Measurements from ENCODE around the gene CBLB.
A peak's percentile ranks its signal among the peaks of the same experiment; 100 is the strongest.

The CBLB gene

GRCh38 chr3:105845488-105845887, 23.3 kb downstream of the CBLB start:
- peak; percentile 89 for DNase-seq

DNA sequence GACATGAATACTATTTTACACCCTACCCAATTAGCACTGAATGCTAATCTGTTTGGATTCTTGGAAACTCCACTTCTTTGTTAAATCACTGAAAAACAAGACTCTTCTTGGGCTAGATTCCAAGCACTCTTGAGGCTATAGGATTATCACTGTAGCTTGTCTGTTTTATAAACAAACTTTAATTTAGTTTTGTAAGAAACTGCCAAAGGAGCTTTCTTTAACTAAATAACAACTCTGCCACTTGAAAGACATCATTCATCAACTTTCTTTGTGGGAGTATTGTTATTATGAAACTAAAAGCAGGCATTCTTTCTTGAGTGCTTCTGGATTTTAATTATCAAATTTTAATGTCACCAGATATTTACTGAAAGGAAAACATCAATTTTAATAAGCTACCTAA, 24.1 kb downstream of the CBLB start:
- peak; percentile 26 for DNase-seq

DNA sequence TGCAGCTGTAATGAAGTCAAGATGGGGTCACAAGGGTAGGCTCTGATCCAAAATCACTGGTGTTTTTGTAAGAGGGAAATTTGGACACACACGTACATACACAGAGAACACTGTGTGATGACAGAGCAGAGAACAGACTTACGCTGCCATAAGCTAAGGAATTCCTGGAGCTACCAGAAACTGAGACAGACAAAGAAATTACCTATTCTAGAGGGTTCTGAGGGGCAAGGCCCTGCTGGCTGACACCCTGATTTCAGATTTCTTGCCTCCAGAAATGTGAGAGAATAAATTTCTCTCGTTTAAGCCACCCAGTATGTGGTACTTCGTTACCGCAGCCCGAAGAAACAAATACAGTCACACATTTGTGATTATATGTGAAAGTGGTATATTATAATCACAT, 24.8 kb downstream of the CBLB start:
- DNase-seq: peak; percentile 21

- peak; percentile 55 for DNase-seq
Observed at GRCh38 chr3:105842943-105843342, 25.9 kb downstream of the CBLB start.

GRCh38 chr3:105842449-105842848, 26.4 kb downstream of the CBLB start:
- DNase-seq: peak; percentile 8

DNA sequence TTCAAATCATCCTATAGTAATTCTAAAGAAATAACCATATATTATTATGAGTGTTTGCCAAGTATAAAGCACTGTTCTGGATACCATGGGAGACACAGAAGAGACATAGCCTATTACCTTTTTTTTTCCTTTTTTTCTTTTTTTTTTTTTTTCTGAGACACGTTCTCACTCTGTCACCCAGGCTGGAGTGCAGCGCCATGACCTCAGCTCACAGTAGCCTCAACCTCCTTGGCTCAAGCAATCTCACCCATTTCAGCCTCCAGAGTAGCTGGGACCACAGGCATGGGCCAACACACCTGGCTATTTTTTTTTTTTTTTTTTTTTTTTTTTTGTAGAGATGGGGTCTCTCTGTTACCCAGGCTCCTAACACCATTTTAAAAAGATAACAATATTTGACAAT, 30.9 kb downstream of the CBLB start:
- DNase-seq: no peak

DNA sequence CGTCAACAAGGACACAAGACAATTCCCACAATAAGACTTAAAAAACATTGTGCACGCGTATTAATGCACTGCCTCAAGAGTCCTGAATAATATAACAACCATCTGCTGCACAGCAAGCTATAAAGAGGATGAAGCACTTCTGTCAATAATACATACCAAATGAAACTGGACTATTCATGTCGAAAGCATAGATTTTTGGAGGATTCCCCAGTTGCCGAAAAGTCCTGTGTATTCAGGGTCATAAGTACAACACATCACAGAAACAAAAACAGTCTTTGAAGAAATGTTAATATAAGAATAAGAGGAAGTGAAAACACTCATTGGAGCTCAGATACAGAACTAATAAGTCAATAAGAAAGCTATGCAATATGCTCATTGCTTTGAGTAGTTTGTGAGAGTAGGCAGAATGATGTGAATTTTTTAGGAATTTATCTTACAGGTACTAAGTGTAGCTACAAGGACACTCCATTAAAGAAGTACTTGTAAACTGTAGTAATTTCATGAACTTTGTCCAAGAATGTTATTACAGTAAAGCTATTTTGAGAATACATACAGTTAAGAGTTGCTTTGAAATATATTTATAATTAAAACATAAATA, 31.6 kb downstream of the CBLB start:
- DNase-seq: peak; percentile 3

DNA sequence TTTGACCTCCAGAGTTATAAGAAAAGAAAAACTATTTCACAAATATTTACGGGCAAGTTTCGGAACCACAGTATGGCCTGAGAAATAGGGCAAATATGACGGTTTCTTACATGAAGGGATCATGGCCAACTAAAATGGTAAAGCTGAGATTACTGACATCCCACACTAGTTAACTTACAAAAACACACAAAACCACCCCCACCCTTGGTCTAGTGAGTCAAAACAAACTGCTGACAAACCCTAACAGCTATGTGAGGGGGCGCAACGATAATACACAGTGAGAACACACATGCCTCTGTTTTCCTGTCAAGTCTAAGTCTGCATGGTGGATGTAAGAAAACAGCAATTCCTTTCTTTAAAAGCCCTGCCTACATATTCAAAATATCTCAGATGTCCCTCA, 32.3 kb downstream of the CBLB start:
- DNase-seq: no peak

DNA sequence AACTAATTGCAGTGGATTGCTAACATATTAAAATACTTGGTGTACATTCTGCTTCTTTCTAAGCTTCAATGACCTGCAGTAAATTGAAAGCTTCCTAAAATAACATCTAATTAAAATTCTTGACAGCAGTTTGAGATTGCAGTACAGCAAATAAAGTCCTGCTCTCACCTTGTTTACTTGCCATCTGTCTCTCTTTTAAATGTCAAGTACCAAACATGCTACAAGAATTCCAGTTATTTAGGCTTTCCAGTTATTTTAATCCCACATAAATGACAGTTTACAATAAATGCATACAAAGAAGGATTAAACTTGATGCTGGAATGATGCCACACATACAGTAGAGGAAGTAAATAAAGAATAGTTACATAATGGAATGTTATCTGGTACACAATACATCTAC, 33.2 kb downstream of the CBLB start:
- peak; percentile 67 for DNase-seq

GRCh38 chr3:105834768-105835167, 34.0 kb downstream of the CBLB start:
- no peak for DNase-seq

DNA sequence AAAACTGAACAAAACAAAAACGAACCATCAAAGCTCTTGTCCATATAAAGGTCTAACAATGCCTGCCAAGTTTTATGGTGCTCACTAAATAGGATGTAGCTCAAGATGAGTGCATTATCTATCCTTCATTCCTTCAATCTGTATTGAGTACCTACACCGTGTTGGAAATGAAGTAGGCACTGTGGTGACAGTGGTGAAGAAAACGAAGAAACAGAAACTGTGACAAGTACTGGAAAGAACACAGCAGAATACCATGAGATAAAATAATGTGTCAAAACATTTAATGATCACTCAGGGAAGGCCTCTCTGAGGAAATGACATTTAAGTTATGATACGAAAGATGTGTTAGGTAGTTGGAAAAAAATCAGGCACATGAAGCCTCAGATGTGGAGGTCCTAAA, 36.2 kb downstream of the CBLB start:
- no peak for DNase-seq

DNA sequence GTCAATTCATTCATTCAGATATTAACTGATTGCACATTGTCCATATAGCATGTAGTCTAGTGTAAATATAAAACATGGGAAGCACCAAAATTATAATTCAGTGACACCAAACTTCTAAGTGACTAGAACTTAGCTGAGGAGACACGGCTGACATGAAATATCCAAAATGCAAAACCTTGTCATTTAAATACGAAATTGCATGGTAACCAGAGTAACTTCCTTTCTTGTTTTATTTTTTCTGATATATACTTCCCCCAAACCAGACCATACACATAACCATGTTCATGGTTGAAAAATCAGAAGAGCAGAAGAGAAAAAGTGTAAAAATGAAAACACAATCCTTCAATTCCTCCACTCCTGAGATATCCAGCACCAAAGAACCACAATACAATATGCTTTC, 38.0 kb downstream of the CBLB start:
- DNase-seq: no peak

- peak; percentile 60 for DNase-seq
Observed at GRCh38 chr3:105829871-105830622, 38.8 kb downstream of the CBLB start.

GRCh38 chr3:105829229-105829628, 39.6 kb downstream of the CBLB start:
- DNase-seq: peak; percentile 2

DNA sequence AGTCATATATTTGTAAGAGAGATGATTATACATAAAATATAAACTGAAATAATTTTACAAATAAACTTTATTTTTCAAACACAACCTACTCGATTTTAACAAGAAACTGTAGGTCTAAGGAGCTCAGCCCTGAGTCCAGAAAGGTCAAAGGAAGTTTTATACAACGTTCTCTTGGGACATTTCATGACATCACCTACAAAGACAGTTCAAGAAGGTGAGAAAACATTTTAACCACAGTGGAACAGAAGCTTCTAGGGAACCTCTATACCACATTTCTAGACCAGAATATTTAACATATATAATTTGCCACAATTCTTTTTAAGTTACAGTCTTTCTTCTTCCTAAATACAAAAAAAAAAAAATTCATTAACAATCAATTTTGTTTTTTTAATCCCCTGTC, 40.1 kb downstream of the CBLB start:
- no peak for DNase-seq

- DNase-seq: peak; percentile 44
Observed at GRCh38 chr3:105827959-105828358, 40.9 kb downstream of the CBLB start.

GRCh38 chr3:105826778-105827634, 41.8 kb downstream of the CBLB start:
- DNase-seq: no peak

GRCh38 chr3:105824129-105824528, 44.7 kb downstream of the CBLB start:
- DNase-seq: no peak

GRCh38 chr3:105823149-105823867, 45.5 kb downstream of the CBLB start:
- DNase-seq: no peak

GRCh38 chr3:105822171-105823123, 46.4 kb downstream of the CBLB start:
- no peak for DNase-seq

- DNase-seq: no peak
Observed at GRCh38 chr3:105821433-105821832, 47.4 kb downstream of the CBLB start.

DNA sequence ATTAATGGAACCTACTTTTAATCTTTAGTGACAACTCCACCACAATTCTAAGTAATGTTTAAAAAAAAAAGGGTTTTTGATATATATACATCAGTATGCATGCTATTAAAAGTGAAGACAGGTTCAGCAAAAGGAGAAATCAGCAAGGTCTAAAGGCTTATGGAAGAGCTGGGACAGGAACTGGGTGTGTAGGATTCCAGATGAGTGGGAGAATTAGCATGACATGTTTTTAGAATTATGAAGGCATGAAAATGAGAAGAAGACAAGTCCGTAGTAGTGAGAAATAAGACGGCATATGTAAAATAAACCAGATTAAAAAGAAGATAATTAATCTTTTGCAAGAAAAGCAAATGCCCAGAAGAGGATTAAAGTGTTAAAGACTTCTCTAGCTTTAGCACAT, 52.0 kb downstream of the CBLB start:
- no peak for DNase-seq
